NB4 (cell line): ENCODE data around the gene TTL.
A peak's percentile ranks its signal among the peaks of the same experiment; 100 is the strongest.

ENCODE experiments used
- DNase-seq: peaks from one replicate; pipeline ENCODE4 v3.0.0; 2010; ENCODE audit warnings: low read depth
- H3K4me3 ChIP-seq: one replicate; pipeline ENCODE4 v1.5.1; 2011; ENCODE audit warnings: mild to moderate bottlenecking, low read depth, low read length, moderate library complexity
- CTCF ChIP-seq: IDR thresholded peaks from one replicate; pipeline ENCODE4 v1.5.1; 2012; ENCODE audit warnings: low read depth, low read length
- MAX ChIP-seq: IDR thresholded peaks from 2 replicates; pipeline ENCODE4 v1.6.1; 2011; ENCODE audit warnings: low read depth, low read length
- MYC ChIP-seq: IDR thresholded peaks from 2 replicates; pipeline ENCODE4 v1.6.1; 2011; ENCODE audit warnings: low read depth, low read length
- POLR2A ChIP-seq: IDR thresholded peaks from 2 replicates; pipeline ENCODE4 v1.6.1; 2011; ENCODE audit warnings: mild to moderate bottlenecking; ENCODE audit not compliant: insufficient read length; ENCODE audit errors: extremely low read depth

Gene TTL

GRCh38 chr2:112577756-112578155 lies 95.8 kb downstream of the TTL start:
- no peak for DNase-seq
- no peak overlapping the region for H3K4me3 ChIP-seq
- TF ChIP-seq MYC: no peak
- no peak for TF ChIP-seq MAX

GRCh38 chr2:112579241-112579640 lies 97.3 kb downstream of the TTL start:
- H3K4me3 ChIP-seq: no peak overlapping the region
- peak; percentile 28 for DNase-seq
- TF ChIP-seq MAX (no peak), MYC (no peak), POLR2A (no peak), CTCF (no peak)

- DNase-seq: no peak
- no peak overlapping the region for H3K4me3 ChIP-seq
- TF ChIP-seq MAX (no peak), POLR2A (no peak), MYC (no peak), CTCF (no peak)
Measured at GRCh38 chr2:112580084-112580483, 98.1 kb downstream of the TTL start.

- H3K4me3 ChIP-seq: no peak overlapping the region
- peak; percentile 77 for DNase-seq
- TF ChIP-seq POLR2A: no peak
- TF ChIP-seq MAX: no peak
- peak; percentile 39 for TF ChIP-seq CTCF
Measured at GRCh38 chr2:112582314-112582746, 100.4 kb downstream of the TTL start.

GRCh38 chr2:112583497-112584133 lies 101.7 kb downstream of the TTL start:
- H3K4me3 ChIP-seq: peak overlapping the region; percentile 69
- no peak for TF ChIP-seq MYC
- TF ChIP-seq MAX: no peak
- no peak for TF ChIP-seq CTCF
- TF ChIP-seq POLR2A: no peak
- peak; percentile 75 for DNase-seq

GRCh38 chr2:112584134-112584890 lies 102.4 kb downstream of the TTL start, which contains the start of gene CHCHD5:
Gene CHCHD5, plus strand, starts transcription at chr2:112584609. Its CDS starts 39 bp downstream, at chr2:112584648.
- H3K4me3 ChIP-seq: peak within 1 kb of the TSS; percentile 69
- peak; percentile 99 for DNase-seq
- TF ChIP-seq POLR2A (peak; percentile 46), MYC (peak; percentile 64; the same call in 1 of the 2 replicates), CTCF (no peak), MAX (peak; percentile 59)
